Small intestine (tissue), 7 donors: ENCODE results near the gene CYP4F11. TPM values are rescaled to one million over a fixed set of nuclear protein-coding genes. Genes with fewer than 3 reads are reported as not detected.
"Not testable (repeated sequence)": the region's sequence is repeated elsewhere in the genome, so short reads cannot be mapped to it uniquely, and the experiment has no call there.

Experiments used
- DNase-seq, 2 donors: peaks; one replicate each; pipeline versions ENCODE4 v3.0.0 to v3.0.0-alpha.2; 2013
- FAIRE-seq: peaks from 2 replicates; lab custom pipeline; 2012; peaks lifted over from hg19 to GRCh38; lab: Jason Lieb, UNC
- H3K27ac ChIP-seq, 3 donors: one replicate each; pipeline ENCODE4 v1.5.1; 2013; ENCODE audit warnings: low read length in 2 of 3, mild to moderate bottlenecking in 2 of 3, control low read depth in 1 of 3, inconsistent platforms in 1 of 3, low read depth in 1 of 3, moderate library complexity in 1 of 3
- H3K27me3 ChIP-seq, 3 donors: one replicate each; pipeline ENCODE4 v1.6.1; 2013; ENCODE audit warnings: low read length in 3 of 3, inconsistent platforms in 1 of 3; ENCODE audit not compliant: control insufficient read depth in 3 of 3, insufficient read depth in 3 of 3
- H3K36me3 ChIP-seq, 3 donors: one replicate each; pipeline ENCODE4 v1.6.1; 2013; ENCODE audit warnings: low read length in 3 of 3, inconsistent platforms in 1 of 3, low read depth in 1 of 3, mild to moderate bottlenecking in 1 of 3, moderate library complexity in 1 of 3; ENCODE audit not compliant: control insufficient read depth in 3 of 3, insufficient read depth in 2 of 3
- H3K4me1 ChIP-seq, 3 donors: one replicate each; pipeline ENCODE4 v1.6.1; 2013; ENCODE audit warnings: low read length in 2 of 3, inconsistent platforms in 1 of 3, low read depth in 1 of 3, mild to moderate bottlenecking in 1 of 3, moderate library complexity in 1 of 3; ENCODE audit not compliant: control insufficient read depth in 3 of 3, insufficient read depth in 2 of 3
- H3K4me3 ChIP-seq, 3 donors: one replicate each; pipeline ENCODE4 v1.5.1; 2013; ENCODE audit warnings: low read length in 3 of 3, control low read depth in 1 of 3, inconsistent platforms in 1 of 3, low read depth in 1 of 3, mild to moderate bottlenecking in 1 of 3, moderate library complexity in 1 of 3
- H3K9me3 ChIP-seq, 2 donors: one replicate each; pipeline ENCODE4 v1.6.1; 2013; ENCODE audit warnings: low read depth in 1 of 2, low read length in 1 of 2; ENCODE audit not compliant: control insufficient read depth in 2 of 2, insufficient read depth in 1 of 2
- WGBS, 3 donors: extraction: QIAGEN DNeasy Blood & Tissue Kit; methylation state at CpG; one replicate each; pipeline ENCODE4 v1.1.7; 2013; 5-methylcytosine and 5-hydroxymethylcytosine counted together
- polyA plus RNA-seq, 4 donors: library from polyadenylated mRNA; stranded (reverse) in 3 of 4; unstranded in 1 of 4; fragments of 200-250 nt in 3 of 4; fragments of 120-200 nt in 1 of 4; gene quantifications; one replicate each; pipeline versions ENCODE4 v1.2.1 to v1.2.3, GENCODE V29; 2013
- donor health status: healthy with polysubstance abuse.
- donor health status: control.
- donor health status: control.
- donor health status: Bipolar disorder and iron deficiency.
- donor health status: healthy.

The CYP4F11 gene
- polyA plus RNA-seq, 4 donors, result 0.33 to 14.5 (median 6.6) TPM

- H3K36me3 ChIP-seq, H3K4me1 ChIP-seq, H3K4me3 ChIP-seq, H3K27me3 ChIP-seq, DNase-seq, H3K9me3 ChIP-seq, FAIRE-seq, H3K27ac ChIP-seq: not testable (repeated sequence)
- 86 to 92% (median 88%) methylated on average over 9 of the region's 9 CpGs for WGBS, 3 donors
These were observed 45.0 kb downstream of the CYP4F11 start for GRCh38 chr19:15889339-15889738.

GRCh38 chr19:15885919-15886318 is 48.4 kb downstream of the CYP4F11 start:
- no peak for FAIRE-seq
- Histone ChIP-seq H3K36me3 (peaks cover 0 to 5% (median 0%) of the 10 kb centered on the region in 3 donors), H3K27me3 (peaks cover 0 to 4% (median 0%) of the 10 kb centered on the region in 3 donors), H3K4me3 (no peak overlapping the region), H3K9me3 (no peaks in the 10 kb centered on the region), H3K4me1 (no peaks in the 10 kb centered on the region), H3K27ac (no peak overlapping the region)
- 76 to 87% (median 84%) methylated on average over 7 of the region's 7 CpGs for WGBS, 3 donors
- DNase-seq, result no peak

GRCh38 chr19:15885167-15885566 is 49.2 kb downstream of the CYP4F11 start:
- peaks cover 0 to 6% (median 0%) of the 10 kb centered on the region in 3 donors for H3K36me3 ChIP-seq
- no peak for DNase-seq
- no peak overlapping the region for H3K27ac ChIP-seq
- no peak for FAIRE-seq
- no peak overlapping the region for H3K4me3 ChIP-seq
- WGBS, 3 donors, result 75 to 81% (median 80%) methylated on average over 3 of the region's 3 CpGs
- H3K4me1 ChIP-seq, result no peaks in the 10 kb centered on the region
- H3K27me3 ChIP-seq, result peaks cover 0 to 4% (median 0%) of the 10 kb centered on the region in 3 donors
- H3K9me3 ChIP-seq, result no peaks in the 10 kb centered on the region

GRCh38 chr19:15883329-15883728 is 51.0 kb downstream of the CYP4F11 start:
- not testable (repeated sequence) for FAIRE-seq, H3K4me3 ChIP-seq, H3K4me1 ChIP-seq, DNase-seq, H3K27ac ChIP-seq, H3K27me3 ChIP-seq, H3K36me3 ChIP-seq, H3K9me3 ChIP-seq
- 58 to 85% (median 73%) methylated on average over 3 of the region's 3 CpGs for WGBS, 3 donors

- Histone ChIP-seq H3K27ac (no peak overlapping the region), H3K4me1 (no peaks in the 10 kb centered on the region), H3K4me3 (no peak overlapping the region), H3K36me3 (no peaks in the 10 kb centered on the region), H3K9me3 (no peaks in the 10 kb centered on the region), H3K27me3 (peaks cover 0 to 2% (median 0%) of the 10 kb centered on the region in 3 donors)
- DNase-seq, result no peak
- no peak for FAIRE-seq
- 28 to 44% (median 33%) methylated on average over 4 of the region's 4 CpGs for WGBS, 3 donors
These were observed 59.4 kb downstream of the CYP4F11 start for GRCh38 chr19:15874821-15875474.

- H3K9me3 ChIP-seq, H3K36me3 ChIP-seq, DNase-seq, FAIRE-seq, H3K27me3 ChIP-seq, H3K27ac ChIP-seq, H3K4me3 ChIP-seq, H3K4me1 ChIP-seq: not testable (repeated sequence)
- WGBS, 3 donors, result 56 to 85% (median 80%) methylated on average over 6 of the region's 6 CpGs
These were observed 60.6 kb downstream of the CYP4F11 start for GRCh38 chr19:15873771-15874170.

GRCh38 chr19:15871570-15871969 is 62.8 kb downstream of the CYP4F11 start:
- H3K27ac ChIP-seq, result no peak overlapping the region
- H3K36me3 ChIP-seq, result no peaks in the 10 kb centered on the region
- H3K4me1 ChIP-seq, result no peaks in the 10 kb centered on the region
- no peaks in the 10 kb centered on the region for H3K9me3 ChIP-seq
- peaks cover 0 to 2% (median 0%) of the 10 kb centered on the region in 3 donors for H3K27me3 ChIP-seq
- no peak for FAIRE-seq
- WGBS, 3 donors, result 13 to 16% (median 14%) methylated on average over 11 of the region's 11 CpGs
- DNase-seq, result peak; percentile 19 to 28
- no peak overlapping the region for H3K4me3 ChIP-seq

DNA sequence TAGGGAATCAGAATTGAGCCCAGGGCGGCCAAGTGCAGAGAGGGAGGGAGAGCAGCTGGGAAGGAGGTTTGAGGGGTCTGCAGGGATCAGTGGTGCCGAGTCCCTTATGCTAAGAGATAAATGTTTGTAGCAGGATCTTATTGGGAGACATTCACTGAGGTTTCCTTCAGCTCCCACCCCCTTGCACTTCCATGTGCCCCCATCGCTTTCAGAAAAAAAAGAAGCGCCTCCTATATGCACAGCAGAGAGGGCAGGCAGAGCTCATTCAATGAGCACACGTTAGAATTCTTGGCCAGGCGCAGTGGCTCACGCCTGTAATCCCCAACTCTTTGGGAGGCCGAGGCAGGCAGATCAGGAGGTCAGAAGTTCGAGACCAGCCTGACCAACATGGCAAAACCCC is 64.5 kb downstream of the CYP4F11 start:
- H3K4me3 ChIP-seq, result no peak overlapping the region
- H3K9me3 ChIP-seq, result no peaks in the 10 kb centered on the region
- peaks cover 0 to 2% (median 0%) of the 10 kb centered on the region in 3 donors for H3K27me3 ChIP-seq
- no peak overlapping the region for H3K27ac ChIP-seq
- no peaks in the 10 kb centered on the region for H3K36me3 ChIP-seq
- WGBS, 3 donors, result 65 to 74% (median 66%) methylated on average over 9 of the region's 9 CpGs
- no peaks in the 10 kb centered on the region for H3K4me1 ChIP-seq
- DNase-seq, result no peak
- no peak for FAIRE-seq
